Ascending aorta (tissue), 2 donors: ENCODE results near the gene SYTL3. TPM values are rescaled to one million over a fixed set of nuclear protein-coding genes. Genes with fewer than 3 reads are reported as not detected.

ENCODE experiments used
- DNase-seq, 2 donors: peaks; one replicate each; pipeline ENCODE4 v3.0.0-alpha.2; 2019; ENCODE audit warnings: low spot score in 2 of 2
- H3K27ac ChIP-seq, 2 donors: fragments of 200-600 bp; sonication (generic); one replicate each; pipeline ENCODE4 v1.5.1; 2016 to 2017; ENCODE audit warnings: mild to moderate bottlenecking in 1 of 2
- H3K27me3 ChIP-seq: fragments of 200-600 bp; sonication (generic); one replicate; pipeline ENCODE4 v1.5.1; 2017
- H3K36me3 ChIP-seq, 2 donors: fragments of 200-600 bp; sonication (generic); one replicate each; pipeline ENCODE4 v1.5.1; 2016
- H3K4me1 ChIP-seq, 2 donors: fragments of 200-600 bp; sonication (generic); one replicate each; pipeline ENCODE4 v1.5.1; 2016 to 2017; ENCODE audit warnings: mild to moderate bottlenecking in 1 of 2
- H3K4me3 ChIP-seq, 2 donors: fragments of 200-600 bp; sonication (generic); one replicate each; pipeline ENCODE4 v1.5.1; 2016 to 2017; ENCODE audit warnings: mild to moderate bottlenecking in 1 of 2
- H3K9me3 ChIP-seq, 2 donors: fragments of 200-600 bp; sonication (generic); one replicate each; pipeline ENCODE4 v1.5.1; 2016
- CTCF ChIP-seq, 3 experiments: fragments of 200-600 bp in 2 of 3; fragments of 450-650 bp in 1 of 3; sonication (generic) in 2 of 3; IDR thresholded peaks; one replicate each; pipeline ENCODE4 v1.5.1; 2016 to 2019; ENCODE audit warnings: antibody characterized with exemption in 3 of 3, mild to moderate bottlenecking in 1 of 3, moderate library complexity in 1 of 3
- intact Hi-C: fragments of 100-400 bp; cut with DNase I; formaldehyde crosslinking; loops from one replicate; pipeline ENCODE4 v1.15.1; 2023
- total RNA-seq: library from RNA; depleted of rRNA; stranded (reverse); fragments of >200 nt; gene quantifications from one replicate; pipeline ENCODE4 v1.1.0, GENCODE V29; 2016

Gene SYTL3
- total RNA-seq, 1 donor from 2014 or later: 4.7 TPM

DNA sequence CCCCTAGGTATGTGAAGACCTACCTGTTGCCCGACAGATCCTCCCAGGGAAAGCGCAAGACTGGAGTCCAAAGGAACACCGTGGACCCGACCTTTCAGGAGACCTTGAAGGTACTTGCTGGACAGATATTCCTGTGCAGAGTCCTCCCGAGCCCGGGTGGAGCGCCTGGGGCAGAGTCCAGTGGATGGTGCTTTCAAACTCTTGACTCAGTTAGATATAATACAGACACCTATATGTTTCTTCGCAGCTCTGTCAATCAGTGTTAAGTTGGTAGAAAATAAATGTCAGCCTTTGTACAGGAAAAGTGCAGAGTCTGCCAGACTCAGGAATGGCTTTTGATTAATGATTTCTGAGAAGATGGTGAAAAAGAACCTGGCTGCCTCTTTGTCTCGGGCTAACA is 102.1 kb downstream of the SYTL3 start:
- no peaks in the 10 kb centered on the region for H3K4me1 ChIP-seq
- no peaks in the 10 kb centered on the region for H3K36me3 ChIP-seq
- H3K27ac ChIP-seq: no peak overlapping the region
- no peaks in the 10 kb centered on the region for H3K9me3 ChIP-seq
- no peak overlapping the region for H3K4me3 ChIP-seq
- intact Hi-C loops: no loop called here
- no peak for DNase-seq
- H3K27me3 ChIP-seq: no peaks in the 10 kb centered on the region
- TF ChIP-seq CTCF (IDR thresholded peaks at IDR 0.05): no peak

- intact Hi-C loops: no loop called here
- no peak for DNase-seq
- H3K27me3 ChIP-seq: no peaks in the 10 kb centered on the region
- H3K27ac ChIP-seq: no peak overlapping the region
- H3K36me3 ChIP-seq: no peaks in the 10 kb centered on the region
- H3K9me3 ChIP-seq: no peaks in the 10 kb centered on the region
- no peak overlapping the region for H3K4me3 ChIP-seq
- no peak for TF ChIP-seq CTCF (IDR thresholded peaks at IDR 0.05)
- H3K4me1 ChIP-seq: no peaks in the 10 kb centered on the region
Measured at GRCh38 chr6:158752613-158753012, 102.8 kb downstream of the SYTL3 start.

DNA sequence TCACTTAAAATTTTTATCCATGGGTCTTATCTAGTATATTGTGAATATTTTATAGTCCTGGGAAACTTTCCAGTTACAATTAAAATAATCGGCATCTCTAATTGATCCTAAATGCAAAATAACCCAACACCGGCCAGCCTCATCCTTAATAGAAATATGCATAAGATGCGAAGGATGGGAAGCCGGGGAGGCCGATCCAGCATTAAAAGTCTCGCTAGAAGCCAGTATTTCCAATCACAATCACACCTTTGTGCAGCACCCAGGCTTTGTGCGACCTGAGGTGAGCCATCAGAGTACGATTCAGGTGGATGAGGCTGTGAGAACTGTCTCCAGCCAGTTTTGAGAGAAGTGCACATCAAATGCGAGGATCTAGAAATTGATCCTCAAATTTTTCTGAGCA is 104.0 kb downstream of the SYTL3 start:
- intact Hi-C loops: no loop called here
- no peak overlapping the region for H3K4me3 ChIP-seq
- no peak overlapping the region for H3K27ac ChIP-seq
- H3K27me3 ChIP-seq: no peaks in the 10 kb centered on the region
- no peak for DNase-seq
- H3K4me1 ChIP-seq: no peaks in the 10 kb centered on the region
- no peak for TF ChIP-seq CTCF (IDR thresholded peaks at IDR 0.05)
- H3K9me3 ChIP-seq: no peaks in the 10 kb centered on the region
- H3K36me3 ChIP-seq: no peaks in the 10 kb centered on the region

GRCh38 chr6:158754738-158755137 is 104.9 kb downstream of the SYTL3 start:
- Histone ChIP-seq H3K36me3 (no peaks in the 10 kb centered on the region), H3K4me3 (no peak overlapping the region), H3K9me3 (no peaks in the 10 kb centered on the region), H3K27me3 (no peaks in the 10 kb centered on the region), H3K27ac (no peak overlapping the region), H3K4me1 (no peaks in the 10 kb centered on the region)
- TF ChIP-seq CTCF (IDR thresholded peaks at IDR 0.05): no peak
- no peak for DNase-seq
- intact Hi-C loops: no loop called here

GRCh38 chr6:158755636-158756035 is 105.8 kb downstream of the SYTL3 start:
- no peak for DNase-seq
- Histone ChIP-seq H3K4me3 (no peak overlapping the region), H3K27ac (no peak overlapping the region), H3K9me3 (no peaks in the 10 kb centered on the region), H3K36me3 (no peaks in the 10 kb centered on the region), H3K27me3 (no peaks in the 10 kb centered on the region), H3K4me1 (no peaks in the 10 kb centered on the region)
- no peak for TF ChIP-seq CTCF (IDR thresholded peaks at IDR 0.05)
- intact Hi-C loops: no loop called here

GRCh38 chr6:158756126-158756525 is 106.3 kb downstream of the SYTL3 start:
- Histone ChIP-seq H3K4me1 (no peaks in the 10 kb centered on the region), H3K9me3 (no peaks in the 10 kb centered on the region), H3K4me3 (no peak overlapping the region), H3K27me3 (no peaks in the 10 kb centered on the region), H3K27ac (no peak overlapping the region), H3K36me3 (no peaks in the 10 kb centered on the region)
- intact Hi-C loops: no loop called here
- no peak for TF ChIP-seq CTCF (IDR thresholded peaks at IDR 0.05)
- DNase-seq: no peak
